ENCODE results near the gene SLC40A1. TPM values are rescaled to one million over a fixed set of nuclear protein-coding genes. Genes with fewer than 3 reads are reported as not detected.

The SLC40A1 gene
- polyA plus RNA-seq, 1 experiment: 5.2 TPM

GRCh38 chr2:189552334-189552990 is 28.1 kb downstream of the SLC40A1 start:
- Histone ChIP-seq H3K27ac (ENCODE audit: low read depth, low read length) (no peak overlapping the region), H3K27me3 (ENCODE audit: control insufficient read depth, insufficient read depth, low read length) (no peaks in the 10 kb centered on the region), H3K9me3 (ENCODE audit: control insufficient read depth, insufficient read depth, low read length) (no peaks in the 10 kb centered on the region), H3K4me3 (ENCODE audit: low read depth, low read length) (no peak overlapping the region)
- ChIA-PET POLR2A (no interaction called here), CTCF (no interaction called here)
- DNase-seq (ENCODE audit: low read depth, low spot score): no peak
- TF ChIP-seq, protein P1, sequence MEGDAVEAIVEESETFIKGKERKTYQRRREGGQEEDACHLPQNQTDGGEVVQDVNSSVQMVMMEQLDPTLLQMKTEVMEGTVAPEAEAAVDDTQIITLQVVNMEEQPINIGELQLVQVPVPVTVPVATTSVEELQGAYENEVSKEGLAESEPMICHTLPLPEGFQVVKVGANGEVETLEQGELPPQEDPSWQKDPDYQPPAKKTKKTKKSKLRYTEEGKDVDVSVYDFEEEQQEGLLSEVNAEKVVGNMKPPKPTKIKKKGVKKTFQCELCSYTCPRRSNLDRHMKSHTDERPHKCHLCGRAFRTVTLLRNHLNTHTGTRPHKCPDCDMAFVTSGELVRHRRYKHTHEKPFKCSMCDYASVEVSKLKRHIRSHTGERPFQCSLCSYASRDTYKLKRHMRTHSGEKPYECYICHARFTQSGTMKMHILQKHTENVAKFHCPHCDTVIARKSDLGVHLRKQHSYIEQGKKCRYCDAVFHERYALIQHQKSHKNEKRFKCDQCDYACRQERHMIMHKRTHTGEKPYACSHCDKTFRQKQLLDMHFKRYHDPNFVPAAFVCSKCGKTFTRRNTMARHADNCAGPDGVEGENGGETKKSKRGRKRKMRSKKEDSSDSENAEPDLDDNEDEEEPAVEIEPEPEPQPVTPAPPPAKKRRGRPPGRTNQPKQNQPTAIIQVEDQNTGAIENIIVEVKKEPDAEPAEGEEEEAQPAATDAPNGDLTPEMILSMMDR (IDR thresholded peaks at IDR 0.05; ENCODE audit: low read depth, low read length): no peak

DNA sequence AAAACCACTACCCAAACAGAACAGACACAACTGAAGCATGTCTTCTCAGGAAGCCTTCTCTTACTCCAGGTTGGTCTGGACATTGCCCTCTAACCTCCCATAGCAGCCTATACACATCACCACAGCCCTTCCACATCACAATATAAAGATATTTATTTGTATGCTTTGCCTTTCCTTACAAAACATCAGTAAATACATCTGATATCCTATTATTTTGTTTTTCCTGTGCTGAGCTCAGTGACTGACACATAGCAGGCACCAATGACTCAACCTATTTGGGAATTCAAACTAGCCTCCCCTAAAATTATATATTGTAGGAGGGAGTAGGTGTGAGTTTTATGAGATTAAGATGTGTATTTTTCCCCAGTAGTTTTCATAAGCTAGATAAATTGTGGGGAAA is 28.8 kb downstream of the SLC40A1 start:
- POLR2A ChIA-PET: no interaction called here
- no peak overlapping the region for H3K4me3 ChIP-seq (ENCODE audit: low read depth, low read length)
- CTCF ChIA-PET: no interaction called here
- H3K9me3 ChIP-seq (ENCODE audit: control insufficient read depth, insufficient read depth, low read length): no peaks in the 10 kb centered on the region
- DNase-seq (ENCODE audit: low read depth, low spot score): no peak
- TF ChIP-seq, protein P1 (IDR thresholded peaks at IDR 0.05; ENCODE audit: low read depth, low read length): no peak
- H3K27ac ChIP-seq (ENCODE audit: low read depth, low read length): no peak overlapping the region
- H3K27me3 ChIP-seq (ENCODE audit: control insufficient read depth, insufficient read depth, low read length): no peaks in the 10 kb centered on the region

GRCh38 chr2:189549449-189549832 is 31.1 kb downstream of the SLC40A1 start:
- peak; percentile 16 for DNase-seq (ENCODE audit: low read depth, low spot score)
- CTCF ChIA-PET: no interaction called here
- Histone ChIP-seq H3K27me3 (ENCODE audit: control insufficient read depth, insufficient read depth, low read length) (no peaks in the 10 kb centered on the region), H3K4me3 (ENCODE audit: low read depth, low read length) (no peak overlapping the region), H3K27ac (ENCODE audit: low read depth, low read length) (no peak overlapping the region), H3K9me3 (ENCODE audit: control insufficient read depth, insufficient read depth, low read length) (no peaks in the 10 kb centered on the region)
- TF ChIP-seq, protein P1 (IDR thresholded peaks at IDR 0.05; ENCODE audit: low read depth, low read length): no peak
- POLR2A ChIA-PET: interaction anchor here (0.9 kb wide), 1 partner anchor 14 kb away, joined by 4 read pairs; no protein-coding TSS in a partner anchor

DNA sequence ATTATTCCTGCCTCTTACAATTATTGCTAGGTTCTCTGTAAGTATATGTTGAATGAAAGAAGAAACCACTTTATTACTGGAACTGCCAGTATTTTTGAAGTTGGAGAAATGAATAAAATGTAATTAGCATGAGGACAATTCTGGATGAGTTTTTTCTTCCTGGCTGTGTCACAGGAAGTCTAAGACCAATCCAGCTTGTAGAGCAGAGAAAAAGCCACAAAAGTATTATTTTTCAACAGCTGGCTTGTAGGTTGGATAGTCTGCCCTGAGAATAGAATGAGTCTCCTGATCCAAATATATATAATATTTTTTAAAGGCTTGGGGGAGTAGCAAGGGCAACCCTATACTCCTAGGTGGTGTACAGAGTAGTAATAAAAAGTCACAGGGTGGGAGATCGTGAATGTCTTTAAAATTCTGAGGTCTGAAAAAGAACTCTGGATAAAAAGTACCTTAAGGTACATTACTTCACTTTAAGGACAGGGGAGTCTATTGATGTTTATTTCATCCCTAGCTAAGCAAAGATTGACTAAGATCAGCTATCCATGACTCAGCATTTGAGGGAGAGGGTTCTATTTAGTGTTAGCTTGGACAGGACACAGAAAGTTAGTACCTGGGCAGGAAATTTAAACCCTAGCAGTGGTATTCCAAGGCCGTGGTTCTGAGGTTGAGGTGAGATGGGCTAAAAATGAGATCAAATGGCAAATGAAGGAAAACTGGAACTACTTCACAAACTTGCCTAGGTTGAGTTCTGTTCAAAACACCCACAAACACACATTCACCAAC is 31.7 kb downstream of the SLC40A1 start:
- Histone ChIP-seq H3K27ac (ENCODE audit: low read depth, low read length) (peak overlapping the region; percentile 40), H3K27me3 (ENCODE audit: control insufficient read depth, insufficient read depth, low read length) (no peaks in the 10 kb centered on the region), H3K9me3 (ENCODE audit: control insufficient read depth, insufficient read depth, low read length) (no peaks in the 10 kb centered on the region), H3K4me3 (ENCODE audit: low read depth, low read length) (no peak overlapping the region)
- no peak for DNase-seq (ENCODE audit: low read depth, low spot score)
- TF ChIP-seq, protein P1 (IDR thresholded peaks at IDR 0.05; ENCODE audit: low read depth, low read length): no peak
- CTCF ChIA-PET: no interaction called here
- POLR2A ChIA-PET: interaction anchor here (0.9 kb wide), 1 partner anchor 14 kb away, joined by 4 read pairs; no protein-coding TSS in a partner anchor

DNA sequence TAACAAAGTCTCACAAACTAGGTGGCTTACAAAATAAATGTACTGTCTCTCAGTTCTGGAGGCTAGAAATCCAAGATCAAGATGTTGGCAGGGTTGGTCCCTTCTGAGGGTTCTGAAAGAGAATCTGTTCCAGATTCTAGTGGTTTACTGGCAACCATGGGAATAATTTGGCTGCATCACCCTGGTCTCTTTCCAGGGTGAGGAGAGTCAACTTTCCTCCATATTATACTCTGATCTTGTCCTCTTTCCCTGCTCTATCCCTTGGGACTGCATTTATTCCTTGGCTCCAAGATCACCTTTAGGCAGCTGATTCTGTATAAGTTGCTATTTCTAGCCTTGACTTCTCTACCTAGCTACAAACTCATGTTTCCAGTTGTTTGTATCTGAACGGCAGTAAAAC is 35.2 kb downstream of the SLC40A1 start:
- DNase-seq (ENCODE audit: low read depth, low spot score): no peak
- H3K27me3 ChIP-seq (ENCODE audit: control insufficient read depth, insufficient read depth, low read length): no peaks in the 10 kb centered on the region
- no peak overlapping the region for H3K4me3 ChIP-seq (ENCODE audit: low read depth, low read length)
- no peaks in the 10 kb centered on the region for H3K9me3 ChIP-seq (ENCODE audit: control insufficient read depth, insufficient read depth, low read length)
- POLR2A ChIA-PET: no interaction called here
- TF ChIP-seq, protein P1 (IDR thresholded peaks at IDR 0.05; ENCODE audit: low read depth, low read length): no peak
- no peak overlapping the region for H3K27ac ChIP-seq (ENCODE audit: low read depth, low read length)
- CTCF ChIA-PET: no interaction called here
